MCF 10A (cell line): ENCODE results near the gene MAN1C1. TPM values are rescaled to one million over a fixed set of nuclear protein-coding genes. Genes with fewer than 3 reads are reported as not detected.

ENCODE experiments used
- BruUV-seq: library from RNA; stranded (reverse); fragments of 400-500 nt; replicated peaks from 2 replicates; lab custom pipeline; 2021; lab: Mats Ljungman, UMichigan
- CTCF ChIA-PET: fragments of 300-600 bp; sonication (Branson Sonifier 250); formaldehyde crosslinking; extraction: SDS; loops from one replicate; lab custom pipeline; 2021; ENCODE audit warnings: antibody characterized with exemption, inconsistent platforms; lab: Yijun Ruan, JAX
- POLR2A ChIA-PET: fragments of 300-600, 350-650 bp; sonication (Branson Sonifier 250); formaldehyde crosslinking; extraction: SDS; loops from one replicate; lab custom pipeline; 2020; ENCODE audit warnings: antibody characterized with exemption, inconsistent platforms; lab: Yijun Ruan, JAX
- DNase-seq: peaks from one replicate; pipeline ENCODE4 v3.0.0-alpha.2; 2018; ENCODE audit not compliant: unreplicated experiment
- H3K27ac Mint-ChIP-seq: one replicate; pipeline ENCODE4 v1.8.0; 2022; ENCODE audit warnings: mild to moderate bottlenecking, low read depth, mixed read lengths; ENCODE audit not compliant: unreplicated experiment
- H3K27me3 Mint-ChIP-seq: one replicate; pipeline ENCODE4 v1.8.0; 2022; ENCODE audit warnings: mixed read lengths; ENCODE audit not compliant: insufficient read depth, unreplicated experiment
- H3K36me3 Mint-ChIP-seq: one replicate; pipeline ENCODE4 v1.8.0; 2022; ENCODE audit warnings: mild to moderate bottlenecking, moderate library complexity, mixed read lengths; ENCODE audit not compliant: insufficient read depth, unreplicated experiment
- H3K4me1 Mint-ChIP-seq: one replicate; pipeline ENCODE4 v1.8.0; 2022; ENCODE audit warnings: mixed read lengths; ENCODE audit not compliant: insufficient read depth, unreplicated experiment
- H3K4me3 Mint-ChIP-seq: one replicate; pipeline ENCODE4 v1.8.0; 2022; ENCODE audit warnings: mild to moderate bottlenecking, moderate library complexity, mixed read lengths; ENCODE audit not compliant: unreplicated experiment
- H3K9me3 Mint-ChIP-seq: one replicate; pipeline ENCODE4 v1.8.0; 2022; ENCODE audit warnings: mixed read lengths; ENCODE audit not compliant: unreplicated experiment
- intact Hi-C: fragments of 100-400 bp; cut with micrococcal nuclease; formaldehyde crosslinking; loops from 2 replicates; pipeline ENCODE4 v1.14.1; 2022
- total RNA-seq: library from RNA; stranded (reverse); gene quantifications from 2 replicates; pipeline ENCODE4 v1.2.3, GENCODE V29; 2022
- TF ChIP-seq, protein P1 (sequence below): fragments of 200-600 bp; IDR thresholded peaks from one replicate; pipeline ENCODE4 v1.8.0; 2022; ENCODE audit warnings: antibody characterized with exemption, mild to moderate bottlenecking; ENCODE audit not compliant: unreplicated experiment

The MAN1C1 gene
- total RNA-seq, 1 experiment from 2014 or later = not detected

DNA sequence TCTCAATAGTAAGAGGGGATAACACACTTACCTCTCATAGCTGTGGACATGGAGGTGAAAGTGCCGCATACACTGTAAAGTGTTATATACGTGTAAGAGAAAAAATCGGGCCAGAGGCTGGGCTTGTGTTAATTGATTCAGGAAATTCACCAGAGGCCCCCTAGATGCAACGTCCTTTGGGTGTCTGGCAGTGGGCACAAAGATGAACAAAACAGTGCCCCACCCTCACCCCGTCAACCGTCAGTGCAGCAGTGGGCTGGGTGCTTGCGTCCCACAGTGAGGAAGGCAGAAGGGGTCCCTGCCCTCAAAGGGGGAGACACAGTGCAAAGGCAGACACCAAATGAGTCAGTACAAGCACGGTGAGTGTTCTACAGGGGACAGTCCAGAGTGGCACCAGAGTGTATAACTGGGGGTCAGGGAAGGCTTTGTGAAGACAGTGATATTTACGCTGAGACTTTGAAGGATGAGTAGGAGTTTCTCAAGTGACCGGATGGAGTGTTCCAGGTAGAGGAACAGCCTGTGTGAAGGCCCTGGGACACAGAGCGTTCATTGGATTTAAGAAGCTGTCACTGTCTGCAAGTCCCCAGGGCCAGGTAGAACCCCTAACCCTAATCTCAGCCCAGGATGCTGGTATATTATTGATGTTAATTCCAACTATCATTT lies 196.6 kb downstream of the MAN1C1 start:
- H3K27me3 Mint-ChIP-seq = no peaks in the 10 kb centered on the region
- POLR2A ChIA-PET = interaction anchor here (0.6 to 0.9 kb wide), 3 partner anchors 258 to 1165 kb away, joined by 3 read pairs; no protein-coding TSS in a partner anchor
- no peak overlapping the region for H3K4me3 Mint-ChIP-seq
- no TSS peak for BruUV-seq
- intact Hi-C loops = loop anchor here (5.0 kb wide), 3 partner anchors 206 to 411 kb away; no protein-coding TSS in a partner anchor
- TF ChIP-seq, protein P1, sequence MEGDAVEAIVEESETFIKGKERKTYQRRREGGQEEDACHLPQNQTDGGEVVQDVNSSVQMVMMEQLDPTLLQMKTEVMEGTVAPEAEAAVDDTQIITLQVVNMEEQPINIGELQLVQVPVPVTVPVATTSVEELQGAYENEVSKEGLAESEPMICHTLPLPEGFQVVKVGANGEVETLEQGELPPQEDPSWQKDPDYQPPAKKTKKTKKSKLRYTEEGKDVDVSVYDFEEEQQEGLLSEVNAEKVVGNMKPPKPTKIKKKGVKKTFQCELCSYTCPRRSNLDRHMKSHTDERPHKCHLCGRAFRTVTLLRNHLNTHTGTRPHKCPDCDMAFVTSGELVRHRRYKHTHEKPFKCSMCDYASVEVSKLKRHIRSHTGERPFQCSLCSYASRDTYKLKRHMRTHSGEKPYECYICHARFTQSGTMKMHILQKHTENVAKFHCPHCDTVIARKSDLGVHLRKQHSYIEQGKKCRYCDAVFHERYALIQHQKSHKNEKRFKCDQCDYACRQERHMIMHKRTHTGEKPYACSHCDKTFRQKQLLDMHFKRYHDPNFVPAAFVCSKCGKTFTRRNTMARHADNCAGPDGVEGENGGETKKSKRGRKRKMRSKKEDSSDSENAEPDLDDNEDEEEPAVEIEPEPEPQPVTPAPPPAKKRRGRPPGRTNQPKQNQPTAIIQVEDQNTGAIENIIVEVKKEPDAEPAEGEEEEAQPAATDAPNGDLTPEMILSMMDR = no peak
- H3K27ac Mint-ChIP-seq = no peak overlapping the region
- DNase-seq = no peak
- peaks cover 8% of the 10 kb centered on the region for H3K36me3 Mint-ChIP-seq
- CTCF ChIA-PET = interaction anchor here (0.6 to 2.7 kb wide), 6 partner anchors 12 to 243 kb away, joined by 3 to 17 read pairs (median 3); no protein-coding TSS in a partner anchor
- no peaks in the 10 kb centered on the region for H3K9me3 Mint-ChIP-seq
- H3K4me1 Mint-ChIP-seq = peaks cover 3% of the 10 kb centered on the region

DNA sequence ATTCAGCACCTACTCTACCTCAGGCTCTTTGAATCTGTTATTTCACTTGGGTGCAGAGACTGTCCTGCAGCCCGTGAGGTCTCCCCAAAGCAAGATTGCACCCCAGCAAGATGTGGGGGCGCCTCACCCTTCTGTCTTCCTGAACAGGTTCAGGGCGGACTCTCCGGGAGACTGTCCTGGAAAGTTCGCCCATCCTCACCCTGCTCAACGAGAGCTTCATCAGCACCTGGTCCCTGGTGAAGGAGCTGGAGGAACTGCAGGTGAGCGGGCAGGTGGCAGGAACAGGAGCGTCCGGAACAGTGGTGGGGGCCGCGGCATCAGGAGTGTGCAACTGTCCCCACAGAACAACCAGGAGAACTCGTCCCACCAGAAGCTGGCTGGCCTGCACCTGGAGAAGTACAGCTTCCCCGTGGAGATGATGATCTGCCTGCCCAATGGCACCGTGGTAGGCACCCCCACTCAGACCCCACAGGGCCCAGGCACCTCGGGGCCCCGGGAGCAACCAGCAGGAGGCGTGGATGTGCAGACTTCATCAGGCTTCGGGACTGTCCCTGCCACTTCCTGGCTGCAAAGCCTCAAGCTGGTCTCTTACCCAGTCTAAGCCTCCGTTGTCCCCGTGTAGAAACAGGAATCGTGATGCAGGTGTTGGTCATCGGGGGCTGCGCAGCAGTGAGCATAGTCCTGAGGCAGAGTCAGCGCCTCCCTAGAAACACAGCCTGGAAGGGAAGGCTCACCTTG lies 197.3 kb downstream of the MAN1C1 start:
- intact Hi-C loops = loop anchor here (5.0 kb wide), 3 partner anchors 207 to 412 kb away; no protein-coding TSS in a partner anchor
- no TSS peak for BruUV-seq
- Mint-ChIP-seq H3K4me1 (peaks cover 10% of the 10 kb centered on the region), H3K27me3 (no peaks in the 10 kb centered on the region), H3K4me3 (no peak overlapping the region), H3K9me3 (no peaks in the 10 kb centered on the region), H3K27ac (no peak overlapping the region), H3K36me3 (peaks cover 8% of the 10 kb centered on the region)
- ChIA-PET POLR2A (interaction anchor here (0.6 kb wide), 2 partner anchors 564 to 1165 kb away, joined by 3 read pairs; no protein-coding TSS in a partner anchor), CTCF (interaction anchor here (0.6 to 1.2 kb wide), 4 partner anchors 12 to 206 kb away, joined by 3 to 4 read pairs (median 3); no protein-coding TSS in a partner anchor)
- TF ChIP-seq, protein P1 = no peak
- no peak for DNase-seq

DNA sequence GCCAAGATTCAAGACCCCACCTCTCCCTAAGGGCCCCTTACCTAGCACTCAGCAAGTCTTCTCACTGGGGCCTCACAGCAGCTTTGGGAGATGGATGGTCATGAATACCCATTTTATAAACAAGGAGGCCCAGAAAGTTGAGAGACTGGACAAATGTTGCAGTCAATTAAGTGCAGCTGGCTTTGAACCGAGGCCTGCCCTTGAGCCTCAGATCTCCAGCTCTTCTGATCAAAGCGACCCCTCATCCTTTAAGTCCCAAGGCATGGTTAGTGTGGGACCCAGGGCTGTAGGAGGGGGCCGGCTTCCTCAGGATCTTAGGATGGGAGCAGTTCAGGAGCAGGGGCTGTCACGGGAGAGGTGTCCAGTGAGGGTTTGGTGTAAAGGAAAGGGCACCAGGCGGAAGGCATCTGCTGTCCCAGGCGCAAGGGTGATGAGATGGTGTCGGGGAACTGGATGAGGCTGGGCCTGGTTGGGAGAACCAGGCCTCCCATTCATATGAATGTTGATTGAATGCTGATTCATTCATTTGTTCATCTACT lies 198.0 kb downstream of the MAN1C1 start:
- Mint-ChIP-seq H3K4me1 (peaks cover 11% of the 10 kb centered on the region), H3K9me3 (no peaks in the 10 kb centered on the region), H3K36me3 (peaks cover 8% of the 10 kb centered on the region), H3K27me3 (no peaks in the 10 kb centered on the region), H3K4me3 (no peak overlapping the region), H3K27ac (no peak overlapping the region)
- intact Hi-C loops = loop anchor here (5.0 kb wide), 3 partner anchors 207 to 412 kb away; no protein-coding TSS in a partner anchor
- DNase-seq = no peak
- TF ChIP-seq, protein P1 = no peak
- CTCF ChIA-PET = interaction anchor here (0.6 to 1.2 kb wide), 3 partner anchors 12 to 207 kb away, joined by 3 to 4 read pairs (median 4); no protein-coding TSS in a partner anchor
- BruUV-seq = no TSS peak
- POLR2A ChIA-PET = interaction anchor here (0.6 kb wide), 1 partner anchor 366 kb away, joined by 4 read pairs; no protein-coding TSS in a partner anchor
